ENCODE results near the gene GALNT18. TPM values are rescaled to one million over a fixed set of nuclear protein-coding genes. Genes with fewer than 3 reads are reported as not detected.

Gene GALNT18
- total and polyA plus RNA-seq, 2 donors: 7.9 to 16.1 TPM

GRCh38 chr11:11552529-11553087 lies 69.2 kb downstream of the GALNT18 start:
- H3K9me3 ChIP-seq (ENCODE audit: control insufficient read depth in 2 of 2, insufficient read depth in 1 of 2, low read length in 1 of 2): no peaks in the 10 kb centered on the region
- H3K27me3 ChIP-seq (ENCODE audit: control insufficient read depth in 2 of 2, insufficient read depth in 1 of 2, low read length in 1 of 2): no peaks in the 10 kb centered on the region
- peaks cover 0 to 2% of the 10 kb centered on the region in 2 donors for H3K4me1 ChIP-seq (ENCODE audit: control insufficient read depth in 2 of 2, insufficient read depth in 2 of 2, low read length in 2 of 2)
- H3K4me3 ChIP-seq (ENCODE audit: low read length in 2 of 2): no peak overlapping the region
- no peak for DNase-seq (ENCODE audit: low read depth in 6 of 9, low spot score in 9 of 9)
- H3K27ac ChIP-seq (ENCODE audit: low read depth in 1 of 2, low read length in 1 of 2): no peak overlapping the region
- no peaks in the 10 kb centered on the region for H3K36me3 ChIP-seq (ENCODE audit: control insufficient read depth in 2 of 2, insufficient read depth in 2 of 2, low read length in 1 of 2)

- Histone ChIP-seq H3K27me3 (ENCODE audit: control insufficient read depth in 2 of 2, insufficient read depth in 1 of 2, low read length in 1 of 2) (no peaks in the 10 kb centered on the region), H3K36me3 (ENCODE audit: control insufficient read depth in 2 of 2, insufficient read depth in 2 of 2, low read length in 1 of 2) (no peaks in the 10 kb centered on the region), H3K4me1 (ENCODE audit: control insufficient read depth in 2 of 2, insufficient read depth in 2 of 2, low read length in 2 of 2) (peaks cover 0 to 2% of the 10 kb centered on the region in 2 donors), H3K4me3 (ENCODE audit: low read length in 2 of 2) (no peak overlapping the region), H3K27ac (ENCODE audit: low read depth in 1 of 2, low read length in 1 of 2) (no peak overlapping the region), H3K9me3 (ENCODE audit: control insufficient read depth in 2 of 2, insufficient read depth in 1 of 2, low read length in 1 of 2) (no peaks in the 10 kb centered on the region)
- DNase-seq (ENCODE audit: low read depth in 6 of 9, low spot score in 9 of 9): no peak
- WGBS: 97% methylated on average over 6 of the region's 6 CpGs
Observed at GRCh38 chr11:11550534-11550933, 71.3 kb downstream of the GALNT18 start.

- no peak overlapping the region for H3K27ac ChIP-seq (ENCODE audit: low read depth in 1 of 2, low read length in 1 of 2)
- WGBS: 94% methylated on average over 5 of the region's 5 CpGs
- no peaks in the 10 kb centered on the region for H3K36me3 ChIP-seq (ENCODE audit: control insufficient read depth in 2 of 2, insufficient read depth in 2 of 2, low read length in 1 of 2)
- no peaks in the 10 kb centered on the region for H3K9me3 ChIP-seq (ENCODE audit: control insufficient read depth in 2 of 2, insufficient read depth in 1 of 2, low read length in 1 of 2)
- H3K4me3 ChIP-seq (ENCODE audit: low read length in 2 of 2): no peak overlapping the region
- DNase-seq (ENCODE audit: low read depth in 6 of 9, low spot score in 9 of 9): no peak
- no peaks in the 10 kb centered on the region for H3K27me3 ChIP-seq (ENCODE audit: control insufficient read depth in 2 of 2, insufficient read depth in 1 of 2, low read length in 1 of 2)
- H3K4me1 ChIP-seq (ENCODE audit: control insufficient read depth in 2 of 2, insufficient read depth in 2 of 2, low read length in 2 of 2): no peaks in the 10 kb centered on the region
Observed at GRCh38 chr11:11545285-11546275, 76.2 kb downstream of the GALNT18 start.

GRCh38 chr11:11543656-11544055 lies 78.1 kb downstream of the GALNT18 start:
- Histone ChIP-seq H3K27ac (ENCODE audit: low read depth in 1 of 2, low read length in 1 of 2) (no peak overlapping the region), H3K4me1 (ENCODE audit: control insufficient read depth in 2 of 2, insufficient read depth in 2 of 2, low read length in 2 of 2) (no peaks in the 10 kb centered on the region), H3K4me3 (ENCODE audit: low read length in 2 of 2) (no peak overlapping the region), H3K9me3 (ENCODE audit: control insufficient read depth in 2 of 2, insufficient read depth in 1 of 2, low read length in 1 of 2) (no peaks in the 10 kb centered on the region), H3K36me3 (ENCODE audit: control insufficient read depth in 2 of 2, insufficient read depth in 2 of 2, low read length in 1 of 2) (no peaks in the 10 kb centered on the region), H3K27me3 (ENCODE audit: control insufficient read depth in 2 of 2, insufficient read depth in 1 of 2, low read length in 1 of 2) (no peaks in the 10 kb centered on the region)
- no peak for DNase-seq (ENCODE audit: low read depth in 6 of 9, low spot score in 9 of 9)
- 96% methylated on average over 7 of the region's 7 CpGs for WGBS

GRCh38 chr11:11540157-11540556 lies 81.6 kb downstream of the GALNT18 start:
- Histone ChIP-seq H3K36me3 (ENCODE audit: control insufficient read depth in 2 of 2, insufficient read depth in 2 of 2, low read length in 1 of 2) (no peaks in the 10 kb centered on the region), H3K27me3 (ENCODE audit: control insufficient read depth in 2 of 2, insufficient read depth in 1 of 2, low read length in 1 of 2) (no peaks in the 10 kb centered on the region), H3K4me1 (ENCODE audit: control insufficient read depth in 2 of 2, insufficient read depth in 2 of 2, low read length in 2 of 2) (no peaks in the 10 kb centered on the region), H3K4me3 (ENCODE audit: low read length in 2 of 2) (no peak overlapping the region), H3K9me3 (ENCODE audit: control insufficient read depth in 2 of 2, insufficient read depth in 1 of 2, low read length in 1 of 2) (no peaks in the 10 kb centered on the region), H3K27ac (ENCODE audit: low read depth in 1 of 2, low read length in 1 of 2) (no peak overlapping the region)
- DNase-seq (ENCODE audit: low read depth in 6 of 9, low spot score in 9 of 9): no peak
- 96% methylated on average over 6 of the region's 6 CpGs for WGBS

GRCh38 chr11:11538277-11538960 lies 83.4 kb downstream of the GALNT18 start:
- WGBS: 94% methylated on average over 12 of the region's 12 CpGs
- no peak overlapping the region for H3K27ac ChIP-seq (ENCODE audit: low read depth in 1 of 2, low read length in 1 of 2)
- H3K9me3 ChIP-seq (ENCODE audit: control insufficient read depth in 2 of 2, insufficient read depth in 1 of 2, low read length in 1 of 2): no peaks in the 10 kb centered on the region
- H3K4me1 ChIP-seq (ENCODE audit: control insufficient read depth in 2 of 2, insufficient read depth in 2 of 2, low read length in 2 of 2): no peaks in the 10 kb centered on the region
- H3K27me3 ChIP-seq (ENCODE audit: control insufficient read depth in 2 of 2, insufficient read depth in 1 of 2, low read length in 1 of 2): no peaks in the 10 kb centered on the region
- H3K36me3 ChIP-seq (ENCODE audit: control insufficient read depth in 2 of 2, insufficient read depth in 2 of 2, low read length in 1 of 2): no peaks in the 10 kb centered on the region
- DNase-seq (ENCODE audit: low read depth in 6 of 9, low spot score in 9 of 9): no peak
- H3K4me3 ChIP-seq (ENCODE audit: low read length in 2 of 2): no peak overlapping the region

GRCh38 chr11:11537871-11538270 lies 83.9 kb downstream of the GALNT18 start:
- Histone ChIP-seq H3K4me1 (ENCODE audit: control insufficient read depth in 2 of 2, insufficient read depth in 2 of 2, low read length in 2 of 2) (no peaks in the 10 kb centered on the region), H3K27me3 (ENCODE audit: control insufficient read depth in 2 of 2, insufficient read depth in 1 of 2, low read length in 1 of 2) (no peaks in the 10 kb centered on the region), H3K4me3 (ENCODE audit: low read length in 2 of 2) (no peak overlapping the region), H3K36me3 (ENCODE audit: control insufficient read depth in 2 of 2, insufficient read depth in 2 of 2, low read length in 1 of 2) (no peaks in the 10 kb centered on the region), H3K27ac (ENCODE audit: low read depth in 1 of 2, low read length in 1 of 2) (no peak overlapping the region), H3K9me3 (ENCODE audit: control insufficient read depth in 2 of 2, insufficient read depth in 1 of 2, low read length in 1 of 2) (no peaks in the 10 kb centered on the region)
- no peak for DNase-seq (ENCODE audit: low read depth in 6 of 9, low spot score in 9 of 9)
- WGBS: 96% methylated on average over 5 of the region's 5 CpGs

- no peaks in the 10 kb centered on the region for H3K9me3 ChIP-seq (ENCODE audit: control insufficient read depth in 2 of 2, insufficient read depth in 1 of 2, low read length in 1 of 2)
- no peaks in the 10 kb centered on the region for H3K27me3 ChIP-seq (ENCODE audit: control insufficient read depth in 2 of 2, insufficient read depth in 1 of 2, low read length in 1 of 2)
- 45% methylated on average over 2 of the region's 2 CpGs for WGBS
- DNase-seq (ENCODE audit: low read depth in 6 of 9, low spot score in 9 of 9): no peak
- no peak overlapping the region for H3K4me3 ChIP-seq (ENCODE audit: low read length in 2 of 2)
- no peaks in the 10 kb centered on the region for H3K36me3 ChIP-seq (ENCODE audit: control insufficient read depth in 2 of 2, insufficient read depth in 2 of 2, low read length in 1 of 2)
- no peak overlapping the region for H3K27ac ChIP-seq (ENCODE audit: low read depth in 1 of 2, low read length in 1 of 2)
- no peaks in the 10 kb centered on the region for H3K4me1 ChIP-seq (ENCODE audit: control insufficient read depth in 2 of 2, insufficient read depth in 2 of 2, low read length in 2 of 2)
Observed at GRCh38 chr11:11537372-11537771, 84.4 kb downstream of the GALNT18 start.

GRCh38 chr11:11536650-11537049 lies 85.2 kb downstream of the GALNT18 start:
- H3K36me3 ChIP-seq (ENCODE audit: control insufficient read depth in 2 of 2, insufficient read depth in 2 of 2, low read length in 1 of 2): no peaks in the 10 kb centered on the region
- no peak for DNase-seq (ENCODE audit: low read depth in 6 of 9, low spot score in 9 of 9)
- no peak overlapping the region for H3K27ac ChIP-seq (ENCODE audit: low read depth in 1 of 2, low read length in 1 of 2)
- H3K4me3 ChIP-seq (ENCODE audit: low read length in 2 of 2): no peak overlapping the region
- no peaks in the 10 kb centered on the region for H3K4me1 ChIP-seq (ENCODE audit: control insufficient read depth in 2 of 2, insufficient read depth in 2 of 2, low read length in 2 of 2)
- 95% methylated on average over 3 of the region's 3 CpGs for WGBS
- no peaks in the 10 kb centered on the region for H3K27me3 ChIP-seq (ENCODE audit: control insufficient read depth in 2 of 2, insufficient read depth in 1 of 2, low read length in 1 of 2)
- H3K9me3 ChIP-seq (ENCODE audit: control insufficient read depth in 2 of 2, insufficient read depth in 1 of 2, low read length in 1 of 2): no peaks in the 10 kb centered on the region
